H9 (cell line): ENCODE results near the gene AGBL4. TPM values are rescaled to one million over a fixed set of nuclear protein-coding genes. Genes with fewer than 3 reads are reported as not detected.

ENCODE experiments used
- DNase-seq: peaks from one replicate; pipeline ENCODE4 v3.0.0-alpha.2; 2017
- H2AFZ ChIP-seq: one replicate; pipeline ENCODE4 v1.6.1; 2013; ENCODE audit warnings: mild to moderate bottlenecking, low read length, control low read depth, moderate library complexity
- H2AK5ac ChIP-seq: 2 replicates; pipeline ENCODE4 v1.6.1; 2013; ENCODE audit warnings: low read length, control low read depth, mixed read lengths; ENCODE audit not compliant: insufficient read length
- H2BK120ac ChIP-seq: one replicate; pipeline ENCODE4 v1.6.1; 2013; ENCODE audit warnings: low read depth, mild to moderate bottlenecking, low read length, control low read depth, inconsistent platforms; ENCODE audit not compliant: poor library complexity, severe bottlenecking
- H2BK12ac ChIP-seq: 2 replicates; pipeline ENCODE4 v1.6.1; 2013; ENCODE audit warnings: low read length, control low read depth, mixed read lengths, low read depth; ENCODE audit not compliant: insufficient read length
- H2BK15ac ChIP-seq: 2 replicates; pipeline ENCODE4 v1.6.1; 2013; ENCODE audit warnings: low read depth, low read length, control low read depth
- H2BK20ac ChIP-seq: one replicate; pipeline ENCODE4 v1.6.1; 2013; ENCODE audit warnings: low read depth, mild to moderate bottlenecking, low read length, control low read depth, inconsistent platforms; ENCODE audit not compliant: poor library complexity, severe bottlenecking
- H2BK5ac ChIP-seq: 2 replicates; pipeline ENCODE4 v1.6.1; 2013; ENCODE audit warnings: low read length, control low read depth, mixed read lengths; ENCODE audit not compliant: insufficient read length
- H3K14ac ChIP-seq: 2 replicates; pipeline ENCODE4 v1.6.1; 2013; ENCODE audit warnings: low read length, control low read depth; ENCODE audit not compliant: insufficient read depth
- H3K18ac ChIP-seq: 2 replicates; pipeline ENCODE4 v1.6.1; 2013; ENCODE audit warnings: low read depth, mild to moderate bottlenecking, mixed read lengths, low read length, control low read depth; ENCODE audit not compliant: insufficient read length
- H3K23ac ChIP-seq: 2 replicates; pipeline ENCODE4 v1.6.1; 2013; ENCODE audit warnings: low read length, control low read depth, mixed read lengths, low read depth; ENCODE audit not compliant: insufficient read length
- H3K23me2 ChIP-seq: 2 replicates; pipeline ENCODE4 v1.6.1; 2013; ENCODE audit warnings: low read depth, mild to moderate bottlenecking, mixed read lengths, low read length, control low read depth; ENCODE audit not compliant: insufficient read length, poor library complexity, severe bottlenecking
- H3K27ac ChIP-seq: 2 replicates; pipeline ENCODE4 v1.5.1; 2013; ENCODE audit warnings: low read length, control low read depth, mixed read lengths, low read depth; ENCODE audit not compliant: insufficient read length
- H3K27me3 ChIP-seq: 2 replicates; pipeline ENCODE4 v1.6.1; 2013; ENCODE audit warnings: low read length, control low read depth, inconsistent platforms; ENCODE audit not compliant: insufficient read depth
- H3K4ac ChIP-seq: 2 replicates; pipeline ENCODE4 v1.6.1; 2013; ENCODE audit warnings: low read depth, mild to moderate bottlenecking, control low read depth, inconsistent platforms, low read length, moderate library complexity
- H3K4me1 ChIP-seq: 2 replicates; pipeline ENCODE4 v1.6.1; 2013; ENCODE audit warnings: low read length, control low read depth, inconsistent platforms; ENCODE audit not compliant: insufficient read depth
- H3K4me2 ChIP-seq: 2 replicates; pipeline ENCODE4 v1.6.1; 2013; ENCODE audit warnings: low read length, control low read depth, mixed read lengths; ENCODE audit not compliant: insufficient read length, insufficient read depth
- H3K56ac ChIP-seq: 2 replicates; pipeline ENCODE4 v1.6.1; 2013; ENCODE audit warnings: low read depth, mild to moderate bottlenecking, mixed read lengths, low read length, control low read depth; ENCODE audit not compliant: insufficient read length
- H3K79me1 ChIP-seq: 2 replicates; pipeline ENCODE4 v1.6.1; 2013; ENCODE audit warnings: low read depth, mild to moderate bottlenecking, moderate library complexity, low read length, control low read depth, inconsistent platforms; ENCODE audit not compliant: insufficient read depth, poor library complexity, severe bottlenecking
- H3K79me2 ChIP-seq: 2 replicates; pipeline ENCODE4 v1.6.1; 2013; ENCODE audit warnings: low read length, control low read depth, inconsistent platforms; ENCODE audit not compliant: insufficient read depth
- H3K9ac ChIP-seq: 2 replicates; pipeline ENCODE4 v1.6.1; 2013; ENCODE audit warnings: low read length, control low read depth, mixed read lengths; ENCODE audit not compliant: insufficient read length; ENCODE audit errors: extremely low read depth
- H3K9me3 ChIP-seq: one replicate; pipeline ENCODE4 v1.6.1; 2013; ENCODE audit warnings: low read depth, low read length, inconsistent platforms; ENCODE audit not compliant: control insufficient read depth
- H3T11ph ChIP-seq: one replicate; pipeline ENCODE4 v1.6.1; 2013; ENCODE audit warnings: mild to moderate bottlenecking, low read length, control low read depth, inconsistent platforms
- H4K20me1 ChIP-seq: one replicate; pipeline ENCODE4 v1.6.1; 2013; ENCODE audit not compliant: control insufficient read depth, insufficient read length, insufficient read depth
- H4K5ac ChIP-seq: 2 replicates; pipeline ENCODE4 v1.6.1; 2013; ENCODE audit warnings: low read depth, mild to moderate bottlenecking, mixed read lengths, low read length, control low read depth; ENCODE audit not compliant: insufficient read length
- H4K8ac ChIP-seq: replicated peaks from 2 replicates; pipeline ENCODE4 v1.6.1; 2013; ENCODE audit warnings: low read length, control low read depth, mixed read lengths, low read depth; ENCODE audit not compliant: insufficient read length
- H4K91ac ChIP-seq: 2 replicates; pipeline ENCODE4 v1.6.1; 2013; ENCODE audit warnings: low read depth, mild to moderate bottlenecking, moderate library complexity, mixed read lengths, low read length, control low read depth; ENCODE audit not compliant: insufficient read length
- H3K27ac Mint-ChIP-seq, 3 experiments: 2 replicates in 2 of 3; 3 replicates in 1 of 3; pipeline ENCODE4 v1.8.0; 2020 to 2021; ENCODE audit warnings: mixed read lengths in 3 of 3, mild to moderate bottlenecking in 1 of 3, moderate library complexity in 1 of 3
- H3K27me3 Mint-ChIP-seq: 2 replicates; pipeline ENCODE4 v1.8.0; 2021; ENCODE audit warnings: low read depth, mild to moderate bottlenecking, moderate library complexity, mixed read lengths
- H3K36me3 Mint-ChIP-seq, 3 experiments: 2 replicates in 2 of 3; 3 replicates in 1 of 3; pipeline ENCODE4 v1.8.0; 2020 to 2021; ENCODE audit warnings: low read depth in 3 of 3, mixed read lengths in 3 of 3; ENCODE audit not compliant: insufficient read depth in 1 of 3
- H3K4me1 Mint-ChIP-seq, 2 experiments: 2 replicates each; pipeline ENCODE4 v1.8.0; 2020; ENCODE audit warnings: mixed read lengths in 2 of 2
- H3K4me3 Mint-ChIP-seq, 2 experiments: 2 replicates in 1 of 2; 3 replicates in 1 of 2; pipeline ENCODE4 v1.8.0; 2020 to 2021; ENCODE audit warnings: mild to moderate bottlenecking in 2 of 2, mixed read lengths in 2 of 2, moderate library complexity in 1 of 2
- H3K9me3 Mint-ChIP-seq, 2 experiments: 2 replicates in 1 of 2; 3 replicates in 1 of 2; pipeline ENCODE4 v1.8.0; 2020; ENCODE audit warnings: mild to moderate bottlenecking in 2 of 2, mixed read lengths in 2 of 2, moderate library complexity in 1 of 2
- WGBS: extraction: QIAGEN DNeasy Blood & Tissue Kit; methylation state at CpG from one replicate; pipeline ENCODE4 v1.1.7; 2013; ENCODE audit warnings: missing lambda C conversion rate, low lambda C conversion rate, mixed read lengths; ENCODE audit not compliant: insufficient read length; ENCODE audit errors: extremely low coverage; 5-methylcytosine and 5-hydroxymethylcytosine counted together
- total RNA-seq: library from RNA; stranded (reverse); gene quantifications from 2 replicates; pipeline ENCODE4 v1.2.1, GENCODE V29; 2021
- TF ChIP-seq, protein P1 (sequence below): fragments of 200-600 bp; sonication (generic); conservative IDR thresholded peaks from 3 replicates; pipeline ENCODE4 v1.8.0; 2021; ENCODE audit warnings: antibody characterized with exemption, mild to moderate bottlenecking

Gene AGBL4
- total RNA-seq, 1 experiment from 2014 or later = not detected

DNA sequence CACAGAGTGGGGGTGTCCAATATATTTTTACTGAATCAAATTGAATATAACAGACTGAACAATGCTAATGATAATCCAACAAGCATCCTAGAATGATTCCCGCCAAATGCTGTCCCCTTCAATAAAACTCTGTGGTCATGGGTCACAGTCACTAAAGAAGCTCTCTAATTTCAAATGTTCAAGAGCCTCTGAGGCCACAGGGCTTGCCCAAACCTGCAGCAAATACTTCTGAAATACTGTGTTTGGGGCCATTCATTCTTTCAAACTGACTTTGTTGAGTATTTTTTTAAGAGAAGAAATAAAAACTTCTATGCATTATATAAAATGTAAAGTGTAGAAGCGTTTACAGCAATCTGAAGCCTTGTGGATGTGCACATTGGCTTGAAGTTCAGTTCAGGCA lies 1239.5 kb downstream of the AGBL4 start:
- Histone ChIP-seq H2BK5ac (no peak overlapping the region), H2BK20ac (no peak overlapping the region), H3K56ac (no peak overlapping the region), H2BK15ac (no peak overlapping the region), H3K14ac (no peak overlapping the region), H3K9me3 (no peaks in the 10 kb centered on the region), H3K27ac (no peak overlapping the region), H2BK120ac (no peak overlapping the region), H2AK5ac (no peak overlapping the region), H3K4ac (no peak overlapping the region), H3K18ac (no peak overlapping the region), H4K20me1 (no peaks in the 10 kb centered on the region), H3K79me1 (no peaks in the 10 kb centered on the region), H2BK12ac (no peak overlapping the region), H4K8ac (no peak overlapping the region), H3K23me2 (no peaks in the 10 kb centered on the region), H3K4me1 (no peaks in the 10 kb centered on the region), H4K91ac (no peak overlapping the region), H3K9ac (no peak overlapping the region), H2AFZ (no peak overlapping the region), H3K27me3 (no peaks in the 10 kb centered on the region), H3K23ac (no peak overlapping the region), H3K4me2 (no peak overlapping the region), H4K5ac (no peak overlapping the region), H3K79me2 (no peaks in the 10 kb centered on the region), H3T11ph (no peak overlapping the region)
- Mint-ChIP-seq H3K36me3 (no peaks in the 10 kb centered on the region), H3K9me3 (no peaks in the 10 kb centered on the region), H3K4me1 (no peaks in the 10 kb centered on the region), H3K27ac (no peak overlapping the region), H3K27me3 (peaks cover 4% of the 10 kb centered on the region; the same call in 1 of the 2 replicates), H3K4me3 (no peak overlapping the region)
- no CpG with 5 or more reads among the region's 2 CpGs for WGBS
- DNase-seq = no peak
- TF ChIP-seq, protein P1, sequence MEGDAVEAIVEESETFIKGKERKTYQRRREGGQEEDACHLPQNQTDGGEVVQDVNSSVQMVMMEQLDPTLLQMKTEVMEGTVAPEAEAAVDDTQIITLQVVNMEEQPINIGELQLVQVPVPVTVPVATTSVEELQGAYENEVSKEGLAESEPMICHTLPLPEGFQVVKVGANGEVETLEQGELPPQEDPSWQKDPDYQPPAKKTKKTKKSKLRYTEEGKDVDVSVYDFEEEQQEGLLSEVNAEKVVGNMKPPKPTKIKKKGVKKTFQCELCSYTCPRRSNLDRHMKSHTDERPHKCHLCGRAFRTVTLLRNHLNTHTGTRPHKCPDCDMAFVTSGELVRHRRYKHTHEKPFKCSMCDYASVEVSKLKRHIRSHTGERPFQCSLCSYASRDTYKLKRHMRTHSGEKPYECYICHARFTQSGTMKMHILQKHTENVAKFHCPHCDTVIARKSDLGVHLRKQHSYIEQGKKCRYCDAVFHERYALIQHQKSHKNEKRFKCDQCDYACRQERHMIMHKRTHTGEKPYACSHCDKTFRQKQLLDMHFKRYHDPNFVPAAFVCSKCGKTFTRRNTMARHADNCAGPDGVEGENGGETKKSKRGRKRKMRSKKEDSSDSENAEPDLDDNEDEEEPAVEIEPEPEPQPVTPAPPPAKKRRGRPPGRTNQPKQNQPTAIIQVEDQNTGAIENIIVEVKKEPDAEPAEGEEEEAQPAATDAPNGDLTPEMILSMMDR = no peak
